GM18511 (cell line): ENCODE data around the gene SLC9B2.
"Not testable (repeated sequence)": the region's sequence is repeated elsewhere in the genome, so short reads cannot be mapped to it uniquely, and the experiment has no call there.

Experiments used
- ATAC-seq: cut with Tn5 transposase; IDR thresholded peaks from one replicate; pipeline ENCODE4 v1.9.1; 2021; ENCODE audit warnings: mild to moderate bottlenecking, moderate library complexity; ENCODE audit not compliant: unreplicated experiment

SLC9B2 gene

GRCh38 chr4:103019308-103020124, 57.0 kb downstream of the SLC9B2 start, which contains the start of gene SLC9B1:
TSS of gene SLC9B1 (minus strand) at chr4:103019705. CDS start at chr4:102991711, 27,994 bp downstream.
- ATAC-seq = peak; percentile 99

- ATAC-seq = no peak
Observed at GRCh38 chr4:103018391-103019307, 57.9 kb downstream of the SLC9B2 start.

GRCh38 chr4:103012551-103012950, 64.0 kb downstream of the SLC9B2 start:
- no peak for ATAC-seq

GRCh38 chr4:103012060-103012459, 64.5 kb downstream of the SLC9B2 start:
- no peak for ATAC-seq

GRCh38 chr4:103011378-103012025, 65.1 kb downstream of the SLC9B2 start:
- no peak for ATAC-seq

GRCh38 chr4:103010804-103011203, 65.8 kb downstream of the SLC9B2 start:
- no peak for ATAC-seq

GRCh38 chr4:103008875-103009729, 67.5 kb downstream of the SLC9B2 start:
- peak; percentile 95 for ATAC-seq

GRCh38 chr4:103002551-103002950, 74.0 kb downstream of the SLC9B2 start:
- no peak for ATAC-seq

- no peak for ATAC-seq
Observed at GRCh38 chr4:102994803-102995202, 81.8 kb downstream of the SLC9B2 start.

GRCh38 chr4:102993985-102994384, 82.6 kb downstream of the SLC9B2 start:
- not testable (repeated sequence) for ATAC-seq

- no peak for ATAC-seq
Observed at GRCh38 chr4:102988429-102989020, 88.0 kb downstream of the SLC9B2 start.

- ATAC-seq = no peak
Observed at GRCh38 chr4:102981005-102981404, 95.6 kb downstream of the SLC9B2 start.
